ENCODE results near the gene IFI27L2.
A peak's percentile ranks its signal among the peaks of the same experiment; 100 is the strongest.
"Not testable (repeated sequence)": the region's sequence is repeated elsewhere in the genome, so short reads cannot be mapped to it uniquely, and the experiment has no call there.

IFI27L2 gene, protein sequence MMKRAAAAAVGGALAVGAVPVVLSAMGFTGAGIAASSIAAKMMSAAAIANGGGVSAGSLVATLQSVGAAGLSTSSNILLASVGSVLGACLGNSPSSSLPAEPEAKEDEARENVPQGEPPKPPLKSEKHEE

DNA sequence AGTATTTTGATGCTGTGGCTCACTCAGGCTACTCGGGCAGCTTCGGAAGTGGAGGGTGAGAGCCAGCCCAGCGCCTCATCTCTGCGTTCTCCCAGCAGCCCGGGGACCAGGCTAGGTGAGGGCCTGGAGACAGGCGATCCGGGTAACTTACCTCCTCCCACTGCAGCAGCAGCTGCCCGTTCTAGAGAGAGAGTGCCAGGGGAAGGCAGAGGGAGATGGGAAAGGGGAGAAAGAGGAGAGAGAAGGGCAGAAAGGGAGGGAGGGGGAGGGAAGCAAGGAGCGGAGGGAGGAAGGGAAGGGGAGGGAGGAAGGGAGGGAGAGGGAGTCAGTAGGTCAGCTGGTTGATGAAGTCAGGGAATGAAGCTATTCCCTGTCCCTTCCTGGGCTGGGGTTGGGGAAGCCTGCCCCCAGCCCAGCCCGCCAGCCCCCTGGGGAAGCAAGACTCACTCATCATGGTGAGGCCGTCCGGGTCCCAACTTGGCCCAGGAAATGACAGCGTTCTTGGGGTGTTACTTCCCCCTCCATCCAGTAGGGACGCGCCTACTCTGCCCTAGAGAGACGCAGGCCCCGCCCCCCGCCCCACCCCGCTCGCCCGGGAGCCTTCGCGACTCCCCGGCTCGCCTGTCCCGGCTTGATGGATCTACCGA lies at the start of gene IFI27L2:
Gene IFI27L2 (minus strand): TSS at position 494 of the 647 bp plus-strand sequence. CDS start 40 bp downstream, at position 454.
- DNase-seq: peak in 13 of 14 donors; percentile 73 to 92 (median 85)

DNA sequence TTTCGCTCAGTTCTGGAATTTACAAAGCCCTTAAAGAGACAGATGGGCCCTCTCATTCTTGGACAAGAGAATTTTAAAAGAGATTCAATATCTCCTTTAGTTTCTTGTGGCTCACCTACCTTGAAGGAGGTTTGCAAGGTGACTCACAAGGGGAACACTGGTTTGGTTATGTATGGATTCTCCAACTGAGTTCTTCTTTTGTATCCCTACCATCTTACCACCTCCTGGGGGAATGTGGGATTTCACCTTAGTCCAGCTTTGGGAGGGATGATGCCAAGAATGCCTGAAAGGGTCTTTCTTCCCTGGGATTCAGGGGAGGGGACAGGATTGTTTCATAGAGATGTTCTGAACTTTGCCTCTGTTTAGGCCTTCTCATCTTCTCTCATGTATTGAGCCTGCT lies 48.4 kb upstream of the IFI27L2 start:
- no peak for DNase-seq

DNA sequence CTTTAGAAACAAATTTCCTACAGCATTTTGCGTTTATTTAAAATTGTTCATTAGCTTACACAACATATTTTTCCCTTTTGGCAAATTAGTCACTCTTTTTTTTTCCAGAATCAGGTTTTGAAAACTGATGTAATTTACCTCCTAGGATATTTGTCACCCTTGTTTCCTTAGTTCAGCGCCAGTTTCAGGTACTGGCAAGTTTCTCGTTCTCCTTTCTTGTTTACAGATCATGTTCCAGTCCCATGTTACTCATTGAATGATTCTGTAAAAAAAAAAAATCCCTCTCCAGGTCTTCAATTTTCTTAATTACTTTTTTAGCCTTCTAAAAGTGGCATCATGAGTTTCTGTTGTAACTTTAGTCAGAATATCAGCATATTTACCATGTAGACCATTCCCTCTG lies 47.4 kb upstream of the IFI27L2 start:
- no peak for DNase-seq

DNA sequence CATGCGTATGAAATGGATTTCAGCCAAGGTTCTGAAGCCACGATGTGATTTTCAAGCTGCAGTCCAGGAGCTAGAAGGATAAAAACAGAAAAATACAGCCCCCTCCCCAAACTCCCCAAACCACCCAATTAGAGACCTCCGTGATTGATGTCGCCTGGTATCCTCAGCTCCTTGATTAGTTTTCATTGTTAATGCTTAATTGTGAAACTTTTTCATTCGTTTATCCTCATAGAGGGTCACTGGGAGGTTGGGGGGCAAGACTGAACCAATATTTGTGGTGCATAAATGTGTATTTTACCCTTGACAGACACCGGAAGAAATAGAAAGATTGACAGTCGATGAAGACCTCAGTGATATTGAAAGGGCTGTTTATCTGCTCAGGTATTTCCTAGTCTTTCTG lies 46.3 kb upstream of the IFI27L2 start:
- no peak for DNase-seq

DNA sequence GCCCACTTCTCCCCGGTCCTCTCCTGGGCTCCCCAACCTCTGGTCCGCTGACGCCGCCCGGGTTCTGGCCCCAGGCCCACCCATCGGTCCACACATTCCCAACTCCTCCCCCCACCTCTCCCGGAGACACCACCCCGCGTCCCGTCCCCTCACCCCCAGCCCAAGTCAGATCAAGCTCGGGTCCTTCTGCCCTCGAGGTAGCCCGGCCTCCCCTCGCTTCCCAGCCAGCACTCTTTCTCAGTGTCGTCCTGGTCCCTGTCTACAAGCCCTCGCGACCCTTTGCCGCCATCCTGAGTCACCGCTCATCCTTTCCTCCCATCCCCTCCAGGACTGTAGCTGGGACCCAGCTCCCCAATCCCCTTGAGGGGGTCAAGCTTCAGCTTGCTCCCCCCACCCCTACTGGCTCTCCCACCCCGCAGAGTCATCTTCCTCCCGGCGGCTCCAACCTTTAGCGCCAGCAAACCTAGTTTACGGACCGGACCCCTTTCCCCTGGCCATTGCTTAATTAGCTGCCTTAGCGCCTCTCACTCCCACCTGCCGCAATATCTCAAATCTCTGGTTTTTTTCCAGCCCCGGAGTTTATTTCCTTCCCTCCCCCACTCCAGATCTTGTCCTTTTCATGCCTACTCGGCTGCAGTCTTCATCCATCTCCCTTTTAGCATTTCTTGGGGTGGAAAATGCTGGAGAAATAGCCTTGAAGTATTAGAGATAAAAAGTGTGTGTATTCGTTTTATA lies 45.8 kb upstream of the IFI27L2 start:
- DNase-seq: peak in 5 of 14 donors; percentile 15 to 44 (median 26)

DNA sequence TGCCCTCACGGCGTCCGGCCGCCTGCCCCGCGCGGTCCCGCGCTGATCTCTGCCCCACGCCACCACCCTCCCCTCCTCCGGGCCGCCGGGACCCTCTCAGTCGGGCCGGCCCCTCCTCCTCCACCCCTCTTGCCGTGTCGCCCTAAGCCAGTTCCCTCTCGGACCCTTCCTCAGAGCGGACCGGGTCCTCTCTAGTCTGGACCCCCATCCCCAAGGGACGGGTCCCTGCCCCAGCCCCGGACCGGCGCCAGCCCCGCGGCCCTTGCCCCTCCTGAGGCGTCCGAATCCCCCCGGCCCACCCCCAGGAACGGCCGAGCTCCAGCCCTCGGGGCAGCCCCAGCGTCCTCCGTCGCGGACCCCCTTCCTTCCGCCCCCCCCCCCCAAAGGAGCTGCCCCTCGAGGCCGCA lies 45.2 kb upstream of the IFI27L2 start:
- DNase-seq: no peak

DNA sequence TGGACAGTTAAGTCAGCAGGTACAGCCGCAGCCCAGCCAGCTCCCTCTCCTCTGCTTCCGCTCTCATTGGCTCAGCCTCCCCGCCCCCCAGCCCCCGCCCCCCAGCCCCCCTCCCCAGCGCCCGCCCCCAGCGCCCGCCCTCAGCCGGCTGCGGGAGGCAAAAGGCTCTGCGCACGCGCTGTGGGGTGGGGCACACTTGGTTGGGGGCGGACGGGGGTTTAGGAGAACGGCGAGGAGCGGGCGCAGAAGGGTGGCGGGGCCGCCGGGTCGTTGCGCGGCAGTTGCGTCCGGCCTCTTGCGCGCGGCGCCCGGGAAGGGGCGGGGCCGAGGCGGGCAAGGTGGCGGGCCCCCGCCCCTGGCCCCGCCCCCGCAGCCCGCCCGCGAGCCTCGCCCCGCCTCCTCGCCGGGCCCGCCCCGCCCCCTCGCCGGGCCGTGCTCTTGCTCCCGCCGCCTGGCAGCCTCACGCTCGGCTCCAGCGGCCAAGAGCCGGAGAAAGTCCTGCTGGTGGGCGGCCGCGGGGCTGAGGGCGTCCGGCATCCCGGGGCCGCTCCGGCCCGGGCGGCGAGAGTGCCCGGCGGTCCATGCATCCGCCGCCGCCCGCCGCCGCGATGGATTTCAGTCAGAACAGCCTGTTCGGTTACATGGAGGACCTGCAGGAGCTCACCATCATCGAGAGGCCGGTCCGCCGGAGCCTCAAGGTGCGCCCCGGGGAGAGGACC lies 44.6 kb upstream of the IFI27L2 start, which contains the start of gene PPP4R4:
Gene PPP4R4 (plus strand): TSS at position 438 of the 719 bp plus-strand sequence. CDS start 144 bp downstream, at position 582.
- peak in 13 of 14 donors; percentile 63 to 87 (median 76) for DNase-seq

DNA sequence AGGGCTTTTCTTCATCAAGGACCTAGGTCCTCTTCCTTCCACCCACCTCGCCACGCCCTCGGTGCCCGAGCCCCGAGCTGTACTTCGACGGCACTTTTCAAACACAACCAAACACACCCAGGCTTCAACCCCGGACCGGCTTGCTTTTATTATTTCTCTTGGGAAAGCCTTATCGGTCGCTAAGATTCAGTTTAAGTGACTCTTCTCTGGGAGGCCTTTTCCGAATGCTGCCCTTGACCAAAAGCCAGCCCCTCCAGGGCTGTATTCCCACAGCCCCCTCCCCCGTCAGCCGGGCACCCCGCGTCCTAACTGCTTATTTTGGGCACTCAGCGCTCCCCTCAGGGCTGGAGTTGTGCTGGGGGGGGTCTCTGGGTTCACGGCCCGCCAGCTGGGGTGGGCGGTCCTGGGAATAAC lies 44.1 kb upstream of the IFI27L2 start:
- peak in 2 of 14 donors; percentile 25 to 47 for DNase-seq

DNA sequence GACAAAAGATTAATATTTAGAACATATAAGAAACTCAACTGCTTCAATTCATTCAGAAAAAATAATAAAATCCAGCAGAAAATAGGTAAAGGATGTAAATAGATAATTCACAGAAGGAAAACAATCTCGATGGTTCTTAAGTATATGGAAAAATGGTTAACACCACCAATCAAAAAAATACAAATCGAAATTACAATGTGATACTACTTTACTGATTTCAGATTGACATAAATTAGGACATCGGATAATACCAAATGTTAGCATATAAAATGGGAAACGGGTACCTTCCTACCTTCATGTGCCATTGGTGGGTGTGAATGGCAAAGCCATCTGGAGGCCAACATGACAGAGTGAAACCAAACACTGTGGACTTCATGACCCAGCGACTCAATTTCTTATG lies 43.1 kb upstream of the IFI27L2 start:
- no peak for DNase-seq

DNA sequence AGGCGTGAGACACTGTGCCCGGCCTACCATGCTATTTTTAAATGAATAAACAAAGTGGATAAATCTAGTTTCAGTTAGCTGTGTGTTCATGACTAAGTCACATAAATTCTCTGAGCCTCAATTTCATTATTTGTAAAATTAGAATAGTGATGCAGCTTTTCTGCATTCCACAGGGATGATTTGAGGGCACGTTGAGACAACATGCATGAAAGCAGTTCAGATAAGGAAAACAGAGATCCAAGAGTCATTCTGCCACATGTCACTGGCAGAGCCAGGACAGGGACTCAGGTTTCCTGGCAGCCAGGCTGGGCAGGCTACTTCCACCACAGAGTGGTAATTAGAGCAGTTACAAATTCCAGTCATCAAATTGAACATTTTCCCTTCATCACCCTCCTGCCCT lies 41.8 kb upstream of the IFI27L2 start:
- peak in 1 of 14 donors; percentile 8 for DNase-seq

DNA sequence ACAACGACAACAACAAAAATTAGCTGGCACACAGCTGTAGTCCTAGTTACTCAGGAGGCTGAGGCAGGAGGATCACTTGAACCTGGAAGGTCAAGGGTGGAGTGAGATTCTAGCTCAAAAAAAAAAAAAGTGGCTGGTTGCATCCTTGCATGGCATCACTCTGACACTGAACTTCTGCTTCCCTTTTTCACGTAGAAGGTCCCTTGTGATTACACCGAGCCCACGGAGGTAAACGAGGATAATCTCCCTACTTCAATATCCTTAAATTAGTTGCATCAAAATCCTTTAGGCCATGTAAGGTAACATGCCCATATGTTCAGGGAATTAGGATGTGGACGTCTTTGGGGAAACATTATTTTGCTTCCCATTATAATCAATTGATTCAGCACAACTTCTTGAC lies 40.7 kb upstream of the IFI27L2 start:
- DNase-seq: no peak

DNA sequence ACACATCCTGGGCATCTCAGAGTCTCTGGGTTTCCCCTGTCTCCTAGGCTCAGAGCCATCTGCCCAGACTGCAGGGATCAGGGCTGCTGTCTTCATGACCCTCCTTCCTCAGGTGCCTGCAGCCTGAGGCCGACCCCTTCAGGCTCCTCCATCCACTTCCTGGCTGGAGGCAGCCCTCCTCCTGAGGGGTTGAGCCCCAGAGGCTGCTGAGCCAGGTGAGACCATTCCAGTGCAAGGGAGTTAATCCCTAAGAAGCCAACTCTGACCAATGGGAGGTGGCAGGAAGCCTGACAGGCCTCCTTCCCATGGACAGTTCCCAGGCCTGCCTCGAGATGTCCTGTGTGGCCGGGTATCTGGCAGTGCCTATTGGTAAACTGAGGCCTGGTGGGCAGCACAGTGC lies 36.3 kb upstream of the IFI27L2 start:
- DNase-seq: no peak

DNA sequence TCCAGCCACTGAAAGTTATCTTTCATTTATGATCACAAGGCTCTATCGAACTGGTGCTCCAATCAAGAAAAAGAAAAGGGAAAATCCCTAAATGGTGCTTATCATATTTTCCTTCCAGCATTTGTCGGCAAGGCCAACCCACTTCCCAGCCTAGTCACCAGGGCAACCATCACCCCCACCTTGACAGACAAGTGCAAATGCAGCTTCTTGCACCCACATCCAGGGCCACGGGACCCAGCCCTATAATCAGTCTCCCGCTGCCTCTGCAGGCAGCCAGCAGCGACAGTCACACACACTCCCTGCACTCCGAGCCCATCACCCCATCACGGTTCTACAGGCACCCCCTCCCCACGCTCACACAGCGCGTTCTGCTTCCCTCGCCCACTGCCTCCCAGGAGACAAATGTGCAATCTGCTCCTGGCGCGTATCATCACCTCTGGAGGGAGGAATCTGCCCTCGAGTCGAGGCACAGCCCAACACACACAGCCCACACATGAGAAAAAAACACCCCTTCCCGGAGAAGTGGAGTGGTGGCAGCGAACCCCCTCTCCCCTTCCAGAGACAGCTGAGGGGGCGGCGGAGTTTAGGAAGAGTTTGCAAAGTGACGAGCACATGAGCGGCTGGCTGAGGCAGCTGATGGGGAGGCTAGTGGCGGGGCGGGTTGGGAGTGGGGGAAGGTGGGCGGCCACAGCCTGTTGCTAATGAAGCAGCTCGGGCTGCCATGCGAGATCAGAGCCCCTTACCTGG lies 35.5 kb upstream of the IFI27L2 start:
- no peak for DNase-seq

DNA sequence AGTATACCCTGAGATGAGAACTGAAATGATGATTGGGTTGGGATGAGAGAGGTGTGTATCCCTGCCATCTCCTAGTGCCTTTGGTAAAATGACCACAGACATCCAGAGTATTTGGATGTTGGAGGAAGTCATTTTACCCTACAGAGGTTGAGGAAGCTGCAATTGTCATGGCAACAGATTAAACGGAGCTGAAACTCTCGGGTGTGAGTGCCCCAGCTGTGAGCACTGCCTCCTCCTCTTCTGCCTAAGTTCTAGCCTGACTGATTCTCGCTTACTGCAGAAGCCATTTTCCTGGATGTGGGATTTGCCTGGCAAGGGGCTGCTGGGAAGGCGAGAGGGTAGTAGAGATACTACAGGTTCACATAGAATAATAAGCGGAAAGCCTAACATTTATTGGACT lies 34.4 kb upstream of the IFI27L2 start:
- no peak for DNase-seq

DNA sequence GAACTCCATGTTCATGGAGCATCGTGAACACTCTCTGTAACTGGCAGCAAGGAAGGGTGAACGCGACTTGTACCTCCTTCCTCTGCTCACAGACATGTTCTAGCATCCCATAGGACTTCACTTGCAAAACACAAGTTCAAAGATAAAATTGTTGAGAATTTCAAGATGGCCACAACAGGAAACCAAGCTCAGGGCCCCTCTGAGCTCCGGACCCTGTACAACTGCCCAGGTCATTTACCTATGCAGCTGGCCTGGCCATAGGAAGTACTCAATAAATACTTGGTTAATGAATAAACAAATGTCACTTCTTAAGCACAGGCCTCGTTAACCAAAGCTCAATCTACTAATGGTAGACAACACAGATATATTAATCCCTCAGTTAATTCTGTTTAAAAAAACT lies 33.1 kb upstream of the IFI27L2 start:
- DNase-seq: no peak

DNA sequence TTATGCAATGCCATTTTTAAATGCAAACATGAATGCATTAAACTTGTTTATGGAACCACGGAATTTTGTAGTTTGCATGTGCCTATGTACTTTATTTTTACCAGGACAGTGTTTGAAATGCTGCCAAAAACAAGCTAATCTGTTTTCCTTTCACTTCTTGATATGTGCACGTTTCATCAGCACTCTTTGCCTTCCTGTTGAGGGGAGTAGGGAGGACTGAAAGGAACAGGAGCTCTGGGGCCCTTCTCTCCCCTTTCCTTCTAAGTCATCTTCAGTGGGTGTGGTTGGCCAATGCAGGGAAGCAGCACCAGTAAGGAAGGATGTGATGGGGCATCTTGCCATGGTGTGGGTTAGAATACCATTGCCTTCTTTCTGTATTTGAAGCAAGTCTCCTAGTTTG lies 32.6 kb upstream of the IFI27L2 start:
- no peak for DNase-seq

DNA sequence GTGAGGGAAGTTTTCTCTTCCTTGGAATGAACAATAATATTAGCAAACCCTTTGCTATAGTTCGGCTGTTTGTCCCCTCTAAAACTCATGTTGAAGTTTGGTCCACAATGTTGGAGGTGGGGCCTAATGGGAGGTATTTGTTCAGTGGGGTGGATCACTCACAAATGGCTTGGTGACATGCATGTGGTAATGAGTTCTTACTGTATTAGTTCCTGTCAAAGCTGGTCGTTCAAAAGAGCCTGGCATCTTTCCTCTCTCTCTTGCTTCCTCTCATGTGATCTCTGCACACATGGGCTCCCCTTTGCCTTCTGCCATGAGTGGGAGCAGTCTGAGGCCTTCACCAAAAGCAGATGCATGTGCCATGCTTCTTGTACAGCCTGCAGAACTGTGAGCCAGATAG lies 31.7 kb upstream of the IFI27L2 start:
- DNase-seq: no peak

DNA sequence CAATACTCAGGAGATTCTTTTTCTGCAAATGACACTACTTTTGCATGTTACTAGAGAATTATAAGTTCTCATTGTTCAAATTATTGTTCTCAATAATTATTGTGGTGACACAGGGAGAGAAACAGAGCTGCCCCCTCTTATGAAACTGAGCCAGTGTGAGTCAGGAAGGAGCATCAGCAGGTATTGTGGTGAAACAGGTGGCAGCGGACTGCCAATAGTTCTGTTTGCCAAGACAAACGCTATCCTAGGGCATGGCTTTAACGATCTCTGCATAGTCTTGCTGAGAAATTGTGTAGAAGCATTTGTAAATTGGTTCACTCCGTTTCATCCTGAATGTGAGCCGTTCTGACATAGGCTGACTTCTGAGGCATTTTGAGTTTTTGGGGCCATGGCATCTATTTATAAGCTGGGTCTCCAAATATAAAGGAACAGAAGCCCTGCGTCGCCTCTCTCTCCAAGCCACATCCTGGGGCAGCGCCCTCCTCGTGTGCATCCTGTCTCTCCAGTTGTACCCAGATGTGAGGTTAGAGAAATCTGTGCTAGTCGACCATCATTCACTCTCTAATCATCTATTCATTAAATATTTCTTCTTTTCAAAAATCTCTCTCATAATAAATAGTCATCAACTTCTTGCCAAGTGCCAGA lies 29.0 kb upstream of the IFI27L2 start:
- no peak for DNase-seq

DNA sequence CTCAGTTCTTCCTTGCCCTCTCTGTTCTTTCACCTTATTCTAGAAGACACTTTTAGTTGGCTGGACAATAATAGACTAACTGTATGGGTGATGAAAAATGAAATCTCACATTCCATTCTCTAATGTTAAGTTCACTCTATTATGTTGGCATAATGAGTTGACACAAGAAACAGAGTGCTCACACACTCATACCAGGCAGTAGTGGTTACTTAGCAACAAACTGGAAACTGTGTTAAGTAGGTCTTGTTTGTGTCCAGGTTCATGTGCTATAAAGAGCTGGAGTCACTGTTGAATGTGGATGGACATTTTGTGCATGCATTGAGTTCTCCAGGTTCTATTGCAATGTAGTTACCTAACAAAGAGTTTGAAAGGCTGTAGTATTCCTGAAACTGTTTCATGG lies 27.8 kb upstream of the IFI27L2 start:
- DNase-seq: no peak

DNA sequence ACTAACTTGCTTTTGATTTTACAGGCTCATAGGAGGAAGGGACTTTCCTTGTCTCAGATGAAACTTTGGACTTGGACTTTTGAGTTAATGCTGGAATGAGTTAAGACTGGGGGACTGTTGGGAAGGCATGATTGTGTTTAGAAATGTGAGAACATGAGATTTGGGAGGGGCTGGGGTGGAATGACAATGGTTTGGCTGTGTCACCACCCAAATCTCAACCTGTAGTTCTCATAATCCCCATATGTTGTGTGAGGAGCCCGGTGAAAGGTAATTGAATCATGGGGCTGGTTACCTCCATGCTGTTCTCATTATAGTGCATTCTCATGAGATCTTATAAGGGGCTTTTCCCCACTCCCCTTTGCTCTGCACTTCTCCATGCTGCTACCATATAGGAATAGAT lies 26.7 kb upstream of the IFI27L2 start:
- DNase-seq: not testable (repeated sequence)

DNA sequence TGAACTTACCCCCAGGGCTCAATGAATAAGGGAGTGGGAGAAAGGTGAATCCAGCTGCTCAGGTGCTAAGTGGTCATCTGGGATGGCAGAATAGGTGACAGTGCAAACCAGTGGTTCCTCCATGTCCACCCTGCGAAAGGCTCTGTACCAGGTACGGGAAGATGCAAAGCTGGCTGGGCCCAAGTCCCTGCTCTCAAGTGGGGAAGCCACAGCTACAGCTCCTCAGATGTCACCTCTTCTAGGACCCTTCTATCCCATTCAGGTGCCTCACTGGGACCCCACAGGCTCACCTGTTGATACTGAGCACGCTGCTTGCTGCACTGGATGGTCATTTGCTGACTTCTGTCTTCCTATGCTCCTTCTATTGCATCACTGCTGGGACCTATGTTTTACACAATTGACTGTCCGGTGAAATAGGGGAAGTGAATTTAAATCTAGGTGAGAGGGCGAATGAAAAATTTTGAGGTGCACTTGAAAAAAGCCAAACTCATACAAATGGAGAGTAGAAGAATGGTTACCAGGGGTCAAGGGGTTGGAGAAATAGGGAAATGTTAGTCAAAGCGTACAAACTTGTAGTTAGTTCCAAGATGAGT lies 24.4 kb upstream of the IFI27L2 start:
- DNase-seq: no peak
